Measurements from ENCODE around the gene CMBL. TPM values are rescaled to one million over a fixed set of nuclear protein-coding genes. Genes with fewer than 3 reads are reported as not detected.

CMBL gene
- total RNA-seq, 3 donors from 2014 or later, result 8.2 to 9.4 (median 9.2) TPM

DNA sequence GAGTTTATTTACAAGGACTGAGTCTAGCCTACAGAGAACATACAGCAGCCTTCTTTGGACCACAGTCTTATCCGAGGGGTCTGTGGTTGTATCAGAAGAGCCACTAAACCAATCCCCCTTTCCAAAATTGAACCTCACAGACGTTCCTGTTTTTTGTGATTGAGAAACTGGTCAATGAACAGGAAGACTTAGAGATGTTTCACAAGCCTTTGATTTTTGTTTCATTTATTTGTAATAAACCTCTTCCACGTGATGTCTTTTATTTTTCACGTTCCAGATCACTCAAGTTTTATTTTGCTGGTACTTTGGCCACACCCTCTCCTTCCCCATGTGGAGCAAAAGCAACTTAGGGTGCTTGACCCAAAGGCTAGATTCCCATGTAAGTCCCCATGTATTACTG is 41.6 kb downstream of the CMBL start:
- no peak for DNase-seq (ENCODE audit: low spot score in 2 of 2)
- TF ChIP-seq POLR2AphosphoS5 (IDR thresholded peaks at IDR 0.05), result no peak
- no peak for TF ChIP-seq POLR2A (IDR thresholded peaks at IDR 0.05)
- TF ChIP-seq, protein P1, sequence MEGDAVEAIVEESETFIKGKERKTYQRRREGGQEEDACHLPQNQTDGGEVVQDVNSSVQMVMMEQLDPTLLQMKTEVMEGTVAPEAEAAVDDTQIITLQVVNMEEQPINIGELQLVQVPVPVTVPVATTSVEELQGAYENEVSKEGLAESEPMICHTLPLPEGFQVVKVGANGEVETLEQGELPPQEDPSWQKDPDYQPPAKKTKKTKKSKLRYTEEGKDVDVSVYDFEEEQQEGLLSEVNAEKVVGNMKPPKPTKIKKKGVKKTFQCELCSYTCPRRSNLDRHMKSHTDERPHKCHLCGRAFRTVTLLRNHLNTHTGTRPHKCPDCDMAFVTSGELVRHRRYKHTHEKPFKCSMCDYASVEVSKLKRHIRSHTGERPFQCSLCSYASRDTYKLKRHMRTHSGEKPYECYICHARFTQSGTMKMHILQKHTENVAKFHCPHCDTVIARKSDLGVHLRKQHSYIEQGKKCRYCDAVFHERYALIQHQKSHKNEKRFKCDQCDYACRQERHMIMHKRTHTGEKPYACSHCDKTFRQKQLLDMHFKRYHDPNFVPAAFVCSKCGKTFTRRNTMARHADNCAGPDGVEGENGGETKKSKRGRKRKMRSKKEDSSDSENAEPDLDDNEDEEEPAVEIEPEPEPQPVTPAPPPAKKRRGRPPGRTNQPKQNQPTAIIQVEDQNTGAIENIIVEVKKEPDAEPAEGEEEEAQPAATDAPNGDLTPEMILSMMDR (IDR thresholded peaks at IDR 0.05), result no peak
- Histone ChIP-seq H3K36me3 (peaks cover 7% of the 10 kb centered on the region), H3K4me1 (no peaks in the 10 kb centered on the region), H3K9me3 (no peaks in the 10 kb centered on the region), H3K4me3 (no peak overlapping the region), H3K27ac (no peak overlapping the region), H3K27me3 (no peaks in the 10 kb centered on the region)
- intact Hi-C loops (cut with DNase I; ENCODE audit: low total_unique reads), result no loop called here

DNA sequence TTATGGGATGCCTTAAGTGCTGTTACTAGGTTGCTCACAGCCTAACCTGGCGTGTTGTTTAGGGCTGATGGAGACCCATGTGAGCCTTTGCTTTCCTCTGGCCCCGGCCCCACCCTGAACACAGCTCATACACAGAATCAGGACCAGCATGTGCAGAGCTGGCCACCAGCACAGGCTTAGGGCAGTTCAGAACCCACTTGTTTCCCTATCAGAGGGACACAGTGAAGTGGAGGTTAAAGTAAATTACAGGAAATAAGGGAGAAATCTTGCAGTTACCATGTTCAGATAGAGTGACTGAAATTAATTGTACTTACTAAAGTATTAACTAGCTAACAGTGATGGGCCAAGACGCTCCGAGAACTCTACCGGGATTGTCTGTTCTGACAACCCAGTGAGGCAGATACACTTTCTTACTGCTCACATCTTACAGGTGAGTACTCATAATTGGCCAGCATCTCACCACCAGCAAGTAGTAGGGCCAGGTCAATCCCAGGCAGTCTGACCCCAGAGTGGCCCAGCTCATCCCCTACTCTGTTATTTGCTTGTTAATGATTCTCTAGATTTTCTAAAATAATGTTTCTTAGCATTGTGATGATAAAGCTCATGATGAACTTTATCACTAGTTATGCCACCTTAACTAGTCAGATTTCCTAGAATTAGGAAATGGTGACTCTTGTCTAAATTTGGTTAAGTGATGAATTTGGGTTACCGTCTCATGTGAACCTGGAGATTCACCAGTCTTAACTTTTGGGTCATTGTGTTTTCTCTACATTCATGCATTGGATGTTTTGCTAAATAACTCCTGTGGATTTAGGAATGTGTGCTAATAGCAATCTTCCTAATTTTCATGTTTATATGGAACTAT is 42.2 kb downstream of the CMBL start:
- intact Hi-C loops (cut with DNase I; ENCODE audit: low total_unique reads), result loop anchor here (2.0 kb wide), 1 partner anchor 361 kb away; no protein-coding TSS in a partner anchor
- H3K4me3 ChIP-seq, result no peak overlapping the region
- H3K9me3 ChIP-seq, result no peaks in the 10 kb centered on the region
- no peak for DNase-seq (ENCODE audit: low spot score in 2 of 2)
- H3K4me1 ChIP-seq, result no peaks in the 10 kb centered on the region
- TF ChIP-seq POLR2AphosphoS5 (IDR thresholded peaks at IDR 0.05), result no peak
- no peak for TF ChIP-seq POLR2A (IDR thresholded peaks at IDR 0.05)
- TF ChIP-seq, protein P1 (IDR thresholded peaks at IDR 0.05), result no peak
- no peak overlapping the region for H3K27ac ChIP-seq
- no peaks in the 10 kb centered on the region for H3K27me3 ChIP-seq
- peaks cover 7% of the 10 kb centered on the region for H3K36me3 ChIP-seq

DNA sequence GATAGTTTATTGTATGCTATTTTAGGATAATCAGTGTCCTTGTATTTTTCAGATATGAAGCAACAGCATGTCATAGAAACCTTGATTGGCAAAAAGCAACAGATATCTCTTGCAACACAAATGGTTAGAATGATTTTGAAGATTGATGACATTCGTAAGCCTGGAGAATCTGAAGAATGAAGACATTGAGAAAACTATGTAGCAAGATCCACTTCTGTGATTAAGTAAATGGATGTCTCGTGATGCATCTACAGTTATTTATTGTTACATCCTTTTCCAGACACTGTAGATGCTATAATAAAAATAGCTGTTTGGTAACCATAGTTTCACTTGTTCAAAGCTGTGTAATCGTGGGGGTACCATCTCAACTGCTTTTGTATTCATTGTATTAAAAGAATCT is 43.1 kb downstream of the CMBL start:
- Histone ChIP-seq H3K36me3 (peaks cover 7% of the 10 kb centered on the region), H3K27ac (no peak overlapping the region), H3K27me3 (no peaks in the 10 kb centered on the region), H3K9me3 (no peaks in the 10 kb centered on the region), H3K4me3 (no peak overlapping the region), H3K4me1 (no peaks in the 10 kb centered on the region)
- DNase-seq (ENCODE audit: low spot score in 2 of 2), result no peak
- TF ChIP-seq POLR2A (IDR thresholded peaks at IDR 0.05), result no peak
- TF ChIP-seq, protein P1 (IDR thresholded peaks at IDR 0.05), result no peak
- TF ChIP-seq POLR2AphosphoS5 (IDR thresholded peaks at IDR 0.05), result no peak
- intact Hi-C loops (cut with DNase I; ENCODE audit: low total_unique reads), result loop anchor here (2.0 kb wide), 1 partner anchor 362 kb away; no protein-coding TSS in a partner anchor

DNA sequence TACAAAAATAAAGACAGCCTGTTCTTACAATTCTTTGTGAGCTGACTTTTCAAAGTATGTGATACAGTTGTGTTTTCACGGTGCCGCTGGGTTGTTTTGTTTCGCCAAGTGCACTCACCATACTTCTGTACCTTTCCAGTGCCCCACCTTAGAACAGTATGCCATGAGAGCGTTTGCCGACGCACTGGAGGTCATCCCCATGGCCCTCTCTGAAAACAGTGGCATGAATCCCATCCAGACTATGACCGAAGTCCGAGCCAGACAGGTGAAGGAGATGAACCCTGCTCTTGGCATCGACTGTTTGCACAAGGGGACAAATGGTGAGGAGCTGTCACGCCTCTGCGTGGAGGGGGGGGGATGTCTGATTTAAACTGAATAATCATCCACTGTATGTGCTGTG is 44.7 kb downstream of the CMBL start:
- TF ChIP-seq, protein P1 (IDR thresholded peaks at IDR 0.05), result no peak
- TF ChIP-seq POLR2AphosphoS5 (IDR thresholded peaks at IDR 0.05) (no peak), POLR2A (IDR thresholded peaks at IDR 0.05) (no peak)
- H3K4me1 ChIP-seq, result no peaks in the 10 kb centered on the region
- no peak overlapping the region for H3K27ac ChIP-seq
- no peaks in the 10 kb centered on the region for H3K9me3 ChIP-seq
- no peak overlapping the region for H3K4me3 ChIP-seq
- peaks cover 7% of the 10 kb centered on the region for H3K36me3 ChIP-seq
- no peaks in the 10 kb centered on the region for H3K27me3 ChIP-seq
- intact Hi-C loops (cut with DNase I; ENCODE audit: low total_unique reads), result no loop called here
- no peak for DNase-seq (ENCODE audit: low spot score in 2 of 2)

DNA sequence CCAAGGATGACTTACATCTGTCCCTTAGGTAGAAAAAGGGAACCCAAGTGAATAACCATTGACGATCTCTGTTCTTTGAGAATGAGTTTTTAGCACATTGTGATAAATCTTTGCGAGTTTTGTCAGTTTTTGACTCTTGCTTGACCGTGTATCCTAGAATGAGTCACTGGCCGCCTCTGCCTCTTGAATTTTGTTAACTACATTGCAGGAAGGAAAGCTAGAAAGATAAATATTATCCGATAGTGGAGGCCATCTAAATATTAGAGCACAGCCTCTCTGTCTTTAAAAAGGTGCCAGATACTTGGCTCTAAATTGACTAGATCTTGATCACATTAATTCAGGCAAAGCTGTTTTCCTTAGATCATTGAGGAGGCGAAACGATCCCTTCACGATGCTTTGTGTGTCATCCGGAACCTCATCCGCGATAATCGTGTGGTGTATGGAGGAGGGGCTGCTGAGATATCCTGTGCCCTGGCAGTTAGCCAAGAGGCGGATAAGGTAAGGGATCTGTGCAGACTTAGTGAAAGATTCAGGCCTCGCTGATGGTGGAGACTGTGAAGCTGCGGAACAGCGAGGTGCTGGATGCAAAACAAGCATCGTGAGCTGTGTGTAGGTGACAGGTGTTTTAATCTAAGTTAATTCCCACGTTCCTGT is 45.5 kb downstream of the CMBL start:
- no peak for DNase-seq (ENCODE audit: low spot score in 2 of 2)
- TF ChIP-seq POLR2AphosphoS5 (IDR thresholded peaks at IDR 0.05), result no peak
- TF ChIP-seq, protein P1 (IDR thresholded peaks at IDR 0.05), result no peak
- TF ChIP-seq POLR2A (IDR thresholded peaks at IDR 0.05), result no peak
- no peaks in the 10 kb centered on the region for H3K9me3 ChIP-seq
- H3K4me3 ChIP-seq, result no peak overlapping the region
- H3K27ac ChIP-seq, result no peak overlapping the region
- no peaks in the 10 kb centered on the region for H3K4me1 ChIP-seq
- intact Hi-C loops (cut with DNase I; ENCODE audit: low total_unique reads), result no loop called here
- no peaks in the 10 kb centered on the region for H3K27me3 ChIP-seq
- H3K36me3 ChIP-seq, result peaks cover 7% of the 10 kb centered on the region
